Tibial nerve (tissue), 4 donors: ENCODE data around the gene MORC2. TPM values are rescaled to one million over a fixed set of nuclear protein-coding genes. Genes with fewer than 3 reads are reported as not detected.

Experiments
- DNase-seq, 2 donors: peaks; one replicate each; pipeline ENCODE4 v3.0.0-alpha.2; 2019; ENCODE audit warnings: low spot score in 2 of 2
- H3K27ac ChIP-seq, 4 donors: fragments of 200-600 bp; sonication (generic) in 3 of 4; one replicate each; pipeline ENCODE4 v1.5.1; 2017 to 2019; ENCODE audit warnings: mild to moderate bottlenecking in 1 of 4
- H3K27me3 ChIP-seq, 2 donors: fragments of 200-600 bp; sonication (generic) in 1 of 2; one replicate each; pipeline versions ENCODE4 v1.5.1 to v1.6.0; 2017 to 2019
- H3K36me3 ChIP-seq, 3 donors: fragments of 200-600 bp; sonication (generic); one replicate each; pipeline ENCODE4 v1.5.1; 2018 to 2019
- H3K4me1 ChIP-seq, 4 donors: fragments of 200-600 bp; sonication (generic) in 3 of 4; one replicate each; pipeline ENCODE4 v1.5.1; 2017 to 2019
- H3K4me3 ChIP-seq, 4 donors: fragments of 200-600 bp; sonication (generic) in 3 of 4; one replicate each; pipeline ENCODE4 v1.5.1; 2017 to 2019; ENCODE audit warnings: mild to moderate bottlenecking in 1 of 4, moderate library complexity in 1 of 4
- H3K9me3 ChIP-seq, 4 donors: fragments of 200-600 bp; sonication (generic) in 3 of 4; one replicate each; pipeline ENCODE4 v1.5.1; 2017 to 2019
- CTCF ChIP-seq, 5 experiments: fragments of 200-600 bp in 3 of 5; fragments of 450-650 bp in 2 of 5; sonication (generic) in 3 of 5; IDR thresholded peaks; one replicate each; pipeline ENCODE4 v1.5.1; 2016 to 2019; ENCODE audit warnings: antibody characterized with exemption in 5 of 5, mild to moderate bottlenecking in 3 of 5, moderate library complexity in 2 of 5
- EP300 ChIP-seq, 2 donors: sonication (generic); formaldehyde crosslinking; IDR thresholded peaks; one replicate each; pipeline ENCODE4 v1.6.1; 2017; ENCODE audit warnings: antibody characterized with exemption in 2 of 2, mild to moderate bottlenecking in 1 of 2
- POLR2A ChIP-seq, 2 donors: fragments of 450-650 bp; IDR thresholded peaks; one replicate each; pipeline ENCODE4 v1.6.1; 2017; ENCODE audit warnings: antibody characterized with exemption in 2 of 2, mild to moderate bottlenecking in 2 of 2, moderate library complexity in 2 of 2
- WGBS, 2 donors: methylation state at CpG; one replicate each; pipeline ENCODE4 v1.1.5; 2018; 5-methylcytosine and 5-hydroxymethylcytosine counted together
- total RNA-seq, 4 donors: library from RNA; depleted of rRNA; stranded (reverse); fragments of >200 nt; gene quantifications; one replicate each; pipeline ENCODE4 v1.1.0, GENCODE V29; 2016

MORC2 gene
- total RNA-seq, result 10 to 100 TPM; 18.0 to 22.0 (median 21.0) TPM

- H3K4me1 ChIP-seq, result peaks cover 0 to 25% (median 7%) of the 10 kb centered on the region in 4 donors
- H3K9me3 ChIP-seq, result peaks cover 0 to 45% (median 15%) of the 10 kb centered on the region in 4 donors
- H3K27me3 ChIP-seq, result no peaks in the 10 kb centered on the region
- peak within 1 kb of the TSS; percentile 77 to 99 (median 86) for H3K4me3 ChIP-seq
- TF ChIP-seq POLR2A (IDR thresholded peaks at IDR 0.05), result no peak
- TF ChIP-seq EP300 (IDR thresholded peaks at IDR 0.05), result no peak
- TF ChIP-seq CTCF (IDR thresholded peaks at IDR 0.05), result no peak
- peaks cover 6 to 41% (median 15%) of the 10 kb centered on the region in 3 donors for H3K36me3 ChIP-seq
- peak within 1 kb of the TSS; percentile 92 to 99 (median 98) for H3K27ac ChIP-seq
- DNase-seq, result no peak
- WGBS, 2 donors, result 17 to 56% methylated on average over 16 to 52 of the region's 53 CpGs
Observed at GRCh38 chr22:30968015-30968923, at the start of gene MORC2. TSS of gene MORC2 (minus strand) at chr22:30968774. CDS start at chr22:30967889, 885 bp downstream.

- no peaks in the 10 kb centered on the region for H3K27me3 ChIP-seq
Observed at GRCh38 chr22:31005535-31005934, 37.0 kb upstream of the MORC2 start.

GRCh38 chr22:31001124-31001770, 32.7 kb upstream of the MORC2 start:
- TF ChIP-seq CTCF (IDR thresholded peaks at IDR 0.05), result no peak
- no peak for DNase-seq
- Histone ChIP-seq H3K27me3 (no peaks in the 10 kb centered on the region), H3K4me3 (no peak overlapping the region), H3K4me1 (no peaks in the 10 kb centered on the region), H3K27ac (no peak overlapping the region), H3K9me3 (peaks cover 0 to 20% (median 7%) of the 10 kb centered on the region in 4 donors), H3K36me3 (no peaks in the 10 kb centered on the region)
- 75 to 78% methylated on average over 6 of the region's 6 CpGs for WGBS, 2 donors

More at GRCh38 chr22:31005535-31005934, 37.0 kb upstream of the MORC2 start:
- H3K36me3 ChIP-seq, result no peaks in the 10 kb centered on the region
- no peaks in the 10 kb centered on the region for H3K4me1 ChIP-seq
- TF ChIP-seq CTCF (IDR thresholded peaks at IDR 0.05) (no peak), EP300 (IDR thresholded peaks at IDR 0.05) (no peak), POLR2A (IDR thresholded peaks at IDR 0.05) (no peak)
- no peak overlapping the region for H3K27ac ChIP-seq
- no peak overlapping the region for H3K4me3 ChIP-seq
- no peak for DNase-seq
- H3K9me3 ChIP-seq, result peaks cover 0 to 47% (median 7%) of the 10 kb centered on the region in 4 donors

- Histone ChIP-seq H3K36me3 (no peaks in the 10 kb centered on the region), H3K9me3 (peaks cover 0 to 24% (median 0%) of the 10 kb centered on the region in 4 donors), H3K27me3 (no peaks in the 10 kb centered on the region), H3K27ac (no peak overlapping the region), H3K4me1 (no peaks in the 10 kb centered on the region), H3K4me3 (no peak overlapping the region)
- 83 to 88% methylated on average over 4 of the region's 4 CpGs for WGBS, 2 donors
- DNase-seq, result no peak
- TF ChIP-seq CTCF (IDR thresholded peaks at IDR 0.05), result no peak
- no peak for TF ChIP-seq EP300 (IDR thresholded peaks at IDR 0.05)
- TF ChIP-seq POLR2A (IDR thresholded peaks at IDR 0.05), result no peak
Observed at GRCh38 chr22:30998329-30998728, 29.8 kb upstream of the MORC2 start.

- 50 to 56% methylated on average over 2 of the region's 2 CpGs for WGBS, 2 donors
- DNase-seq, result no peak
- Histone ChIP-seq H3K27ac (no peak overlapping the region), H3K9me3 (peaks cover 0 to 41% (median under 1%) of the 10 kb centered on the region in 4 donors), H3K27me3 (no peaks in the 10 kb centered on the region), H3K4me3 (no peak overlapping the region), H3K36me3 (no peaks in the 10 kb centered on the region), H3K4me1 (no peaks in the 10 kb centered on the region)
- TF ChIP-seq POLR2A (IDR thresholded peaks at IDR 0.05), result no peak
- TF ChIP-seq CTCF (IDR thresholded peaks at IDR 0.05), result no peak
- no peak for TF ChIP-seq EP300 (IDR thresholded peaks at IDR 0.05)
Observed at GRCh38 chr22:30996462-30996861, 27.9 kb upstream of the MORC2 start.
